ENCODE results near the gene USP40. TPM values are rescaled to one million over a fixed set of nuclear protein-coding genes. Genes with fewer than 3 reads are reported as not detected.

Gene USP40
- total RNA-seq, 1 experiment from 2014 or later: 34.9 TPM

- Histone ChIP-seq H3K36me3 (ENCODE audit: control insufficient read depth in 1 of 2, insufficient read depth in 2 of 2, low read length in 2 of 2) (peaks cover 26 to 27% of the 10 kb centered on the region in 2 experiments; a peak in 3 of 4 replicates), H3K79me2 (ENCODE audit: insufficient read depth, low read length) (no peaks in the 10 kb centered on the region), H3K27me3 (ENCODE audit: insufficient read depth, low read length) (no peaks in the 10 kb centered on the region), H3K9me3 (ENCODE audit: control insufficient read depth in 1 of 2, insufficient read depth in 1 of 2, low read depth in 1 of 2, low read length in 2 of 2) (no peaks in the 10 kb centered on the region), H4K20me1 (ENCODE audit: insufficient read depth) (no peaks in the 10 kb centered on the region), H3K4me2 (ENCODE audit: low read length) (no peak overlapping the region), H3K4me1 (ENCODE audit: control insufficient read depth in 1 of 2, insufficient read depth in 2 of 2, low read length in 2 of 2) (no peaks in the 10 kb centered on the region), H3K9ac (ENCODE audit: low read length) (no peak overlapping the region), H3K27ac (ENCODE audit: low read depth, low read length) (no peak overlapping the region), H3K4me3 (replicated peaks in 1 of 2; ENCODE audit: low read depth in 1 of 2, low read length in 2 of 2) (no peak overlapping the region), H2AFZ (ENCODE audit: low read depth, low read length, poor library complexity, severe bottlenecking) (no peak overlapping the region), H3K9me2 (ENCODE audit: insufficient read depth) (no peaks in the 10 kb centered on the region)
- DNase-seq (ENCODE audit: low read depth, low spot score) (no peak), ATAC-seq (no peak)
- CTCF ChIA-PET: no interaction called here
- TF ChIP-seq RAD21 (IDR thresholded peaks at IDR 0.05; ENCODE audit: low read depth) (no peak), EZH2phosphoT487 (IDR thresholded peaks at IDR 0.05; ENCODE audit: borderline replicate concordance) (no peak), CBX3 (IDR thresholded peaks at IDR 0.05; ENCODE audit: low read depth) (no peak), FOSL1 (IDR thresholded peaks at IDR 0.05; ENCODE audit: low read depth) (no peak), ATF3 (IDR thresholded peaks at IDR 0.05) (no peak), JUND (IDR thresholded peaks at IDR 0.05) (no peak), EGR1 (IDR thresholded peaks at IDR 0.05; ENCODE audit: low read depth) (no peak), TCF7L2 (IDR thresholded peaks at IDR 0.05; ENCODE audit: borderline replicate concordance, extremely low read depth, insufficient read depth, insufficient read length) (no peak), SIN3A (IDR thresholded peaks at IDR 0.05; ENCODE audit: low read depth) (no peak)
- POLR2A ChIA-PET: no interaction called here
- no TSS peak for BruUV-seq (replicated peaks)
- RAD21 ChIA-PET (ENCODE audit: low non-redundant PET in 1 of 2, low total read pairs in 2 of 2, uncharacterized antibody in 2 of 2, unreplicated experiment in 2 of 2): no interaction called here
- intact Hi-C loops (cut with micrococcal nuclease): no loop called here
Measured at GRCh38 chr2:233459426-233459825, 107.2 kb downstream of the USP40 start.

GRCh38 chr2:233458826-233459225 lies 107.8 kb downstream of the USP40 start:
- Histone ChIP-seq H4K20me1 (ENCODE audit: insufficient read depth) (no peaks in the 10 kb centered on the region), H3K4me1 (ENCODE audit: control insufficient read depth in 1 of 2, insufficient read depth in 2 of 2, low read length in 2 of 2) (no peaks in the 10 kb centered on the region), H3K4me2 (ENCODE audit: low read length) (no peak overlapping the region), H3K9ac (ENCODE audit: low read length) (no peak overlapping the region), H3K9me3 (ENCODE audit: control insufficient read depth in 1 of 2, insufficient read depth in 1 of 2, low read depth in 1 of 2, low read length in 2 of 2) (no peaks in the 10 kb centered on the region), H3K9me2 (ENCODE audit: insufficient read depth) (no peaks in the 10 kb centered on the region), H3K79me2 (ENCODE audit: insufficient read depth, low read length) (no peaks in the 10 kb centered on the region), H3K27me3 (ENCODE audit: insufficient read depth, low read length) (no peaks in the 10 kb centered on the region), H3K27ac (ENCODE audit: low read depth, low read length) (no peak overlapping the region), H3K4me3 (replicated peaks in 1 of 2; ENCODE audit: low read depth in 1 of 2, low read length in 2 of 2) (no peak overlapping the region), H2AFZ (ENCODE audit: low read depth, low read length, poor library complexity, severe bottlenecking) (no peak overlapping the region), H3K36me3 (ENCODE audit: control insufficient read depth in 1 of 2, insufficient read depth in 2 of 2, low read length in 2 of 2) (peaks cover 27 to 29% of the 10 kb centered on the region in 2 experiments; a peak in 3 of 4 replicates)
- ATAC-seq (no peak), DNase-seq (ENCODE audit: low read depth, low spot score) (no peak)
- CTCF ChIA-PET: no interaction called here
- BruUV-seq (replicated peaks): no TSS peak
- POLR2A ChIA-PET: no interaction called here
- TF ChIP-seq REST (IDR thresholded peaks at IDR 0.05; ENCODE audit: low read depth) (no peak), ZNF274 (IDR thresholded peaks at IDR 0.05; ENCODE audit: low read depth, low read length) (no peak), POLR2AphosphoS5 (IDR thresholded peaks at IDR 0.05; ENCODE audit: low read depth, low read length) (no peak), FOSL1 (IDR thresholded peaks at IDR 0.05; ENCODE audit: low read depth) (no peak), EZH2 (IDR thresholded peaks at IDR 0.05) (no peak), ZFX (IDR thresholded peaks at IDR 0.05) (no peak), EGR1 (IDR thresholded peaks at IDR 0.05; ENCODE audit: low read depth) (no peak), ATF3 (IDR thresholded peaks at IDR 0.05) (no peak), JUND (IDR thresholded peaks at IDR 0.05) (no peak), SRF (IDR thresholded peaks at IDR 0.05; ENCODE audit: low read depth) (no peak), MAX (IDR thresholded peaks at IDR 0.05) (no peak), POLR2A (IDR thresholded peaks at IDR 0.05; ENCODE audit: borderline replicate concordance, extremely low read depth, insufficient read depth, insufficient read length) (no peak), SP1 (IDR thresholded peaks at IDR 0.05; ENCODE audit: low read depth) (no peak), CBX3 (IDR thresholded peaks at IDR 0.05; ENCODE audit: low read depth) (no peak), SIN3A (IDR thresholded peaks at IDR 0.05; ENCODE audit: low read depth) (no peak)
- RAD21 ChIA-PET (ENCODE audit: low non-redundant PET in 1 of 2, low total read pairs in 2 of 2, uncharacterized antibody in 2 of 2, unreplicated experiment in 2 of 2): no interaction called here
- intact Hi-C loops (cut with micrococcal nuclease): no loop called here

Measured in HCT116 (cell line).